GM12801 (cell line): ENCODE results near the gene SMCO4.

Experiments used
- CTCF ChIP-seq: IDR thresholded peaks from one replicate; pipeline ENCODE4 v1.5.1; 2011; ENCODE audit warnings: control low read depth; ENCODE audit not compliant: insufficient read length; ENCODE audit errors: extremely low read depth

The SMCO4 gene

DNA sequence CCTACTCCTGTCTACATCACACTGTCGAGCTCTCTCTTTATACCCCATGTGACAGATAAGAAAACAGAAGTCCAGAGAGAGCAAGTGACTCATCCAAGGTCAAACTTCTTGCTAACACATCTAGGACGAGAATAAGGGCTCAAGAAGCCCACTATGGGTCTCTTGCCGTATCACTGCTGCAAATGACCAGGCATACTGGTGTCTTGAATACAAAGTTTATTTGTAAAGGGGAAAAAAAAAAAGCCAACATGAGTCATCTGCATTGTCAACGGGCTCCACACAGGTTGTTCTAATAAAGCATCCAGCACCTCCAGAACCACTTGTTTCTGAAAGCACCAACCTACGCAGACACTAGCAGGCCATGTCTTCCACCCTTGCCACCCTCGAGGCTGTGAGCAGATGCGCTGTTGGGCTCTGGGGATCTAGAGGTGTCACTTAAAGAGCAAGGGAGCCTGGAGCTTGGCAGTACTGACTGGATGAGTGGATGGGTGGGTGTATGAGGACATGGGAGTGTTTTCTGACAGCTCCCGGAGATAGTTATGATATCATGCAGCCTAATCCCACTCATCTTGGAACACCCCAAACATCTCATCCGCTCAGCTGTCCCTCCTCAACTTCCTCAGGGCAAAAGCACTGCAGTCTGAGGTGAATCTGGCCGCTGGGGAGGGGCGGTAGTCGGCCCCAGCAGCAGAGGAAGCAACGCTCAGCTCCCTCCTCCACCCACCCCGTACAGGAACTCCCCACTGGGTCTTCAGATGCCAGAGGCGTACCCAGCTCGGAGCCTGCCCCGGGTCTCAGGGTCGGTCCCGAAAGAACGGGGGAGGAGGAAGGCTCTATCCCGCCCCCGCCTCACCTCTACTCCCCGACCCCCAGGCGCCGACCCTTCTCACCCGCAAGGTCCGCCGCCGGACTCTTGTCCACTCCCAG is 1.0 kb downstream of the SMCO4 start:
- TF ChIP-seq CTCF, result no peak

- TF ChIP-seq CTCF, result no peak
Observed at GRCh38 chr11:93540896-93541553, 2.2 kb downstream of the SMCO4 start.

GRCh38 chr11:93540337-93540736 is 2.9 kb downstream of the SMCO4 start:
- TF ChIP-seq CTCF, result no peak

DNA sequence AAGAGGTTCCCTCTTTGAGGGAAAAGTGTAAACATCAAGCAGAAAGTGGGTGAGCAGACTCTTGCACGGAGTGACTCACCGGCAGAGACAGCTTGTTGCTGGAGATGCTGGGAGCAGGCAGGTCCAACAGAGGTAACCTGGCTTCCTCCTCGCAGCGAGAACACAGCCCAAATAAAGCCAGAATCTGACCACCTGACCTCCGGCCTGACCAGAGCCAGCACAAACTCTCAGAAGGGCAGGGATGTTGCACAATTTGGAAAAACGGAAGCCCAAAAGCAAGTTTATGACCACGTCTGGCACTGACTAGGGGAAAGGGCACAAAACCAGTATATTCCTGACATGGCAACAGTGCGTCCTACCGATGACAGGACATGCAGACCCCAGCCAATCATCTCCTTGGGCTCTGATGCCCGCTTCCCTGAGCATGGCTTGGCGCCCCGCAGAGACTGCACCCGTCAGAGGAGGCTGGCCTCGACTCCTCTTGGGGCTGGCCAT is 5.4 kb downstream of the SMCO4 start:
- TF ChIP-seq CTCF, result no peak

DNA sequence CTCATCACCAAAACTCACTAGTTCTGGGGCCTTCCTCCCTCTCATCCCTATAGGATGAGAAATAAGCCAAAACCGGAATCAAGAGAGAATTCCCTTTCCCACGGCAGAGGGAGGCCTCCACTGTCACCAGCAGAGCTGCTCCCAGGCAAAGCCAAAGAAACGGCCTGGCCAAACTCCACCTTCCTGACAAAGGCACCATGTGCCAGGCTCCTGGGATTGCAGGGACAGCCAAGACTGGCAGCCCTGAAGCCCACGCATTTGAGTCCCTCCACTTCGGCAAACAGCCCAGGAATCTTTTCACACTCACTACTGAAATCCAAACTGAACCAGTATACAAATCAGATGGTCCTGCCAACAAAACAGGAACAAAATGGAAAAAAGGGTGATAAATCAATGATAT is 6.1 kb downstream of the SMCO4 start:
- TF ChIP-seq CTCF, result no peak

DNA sequence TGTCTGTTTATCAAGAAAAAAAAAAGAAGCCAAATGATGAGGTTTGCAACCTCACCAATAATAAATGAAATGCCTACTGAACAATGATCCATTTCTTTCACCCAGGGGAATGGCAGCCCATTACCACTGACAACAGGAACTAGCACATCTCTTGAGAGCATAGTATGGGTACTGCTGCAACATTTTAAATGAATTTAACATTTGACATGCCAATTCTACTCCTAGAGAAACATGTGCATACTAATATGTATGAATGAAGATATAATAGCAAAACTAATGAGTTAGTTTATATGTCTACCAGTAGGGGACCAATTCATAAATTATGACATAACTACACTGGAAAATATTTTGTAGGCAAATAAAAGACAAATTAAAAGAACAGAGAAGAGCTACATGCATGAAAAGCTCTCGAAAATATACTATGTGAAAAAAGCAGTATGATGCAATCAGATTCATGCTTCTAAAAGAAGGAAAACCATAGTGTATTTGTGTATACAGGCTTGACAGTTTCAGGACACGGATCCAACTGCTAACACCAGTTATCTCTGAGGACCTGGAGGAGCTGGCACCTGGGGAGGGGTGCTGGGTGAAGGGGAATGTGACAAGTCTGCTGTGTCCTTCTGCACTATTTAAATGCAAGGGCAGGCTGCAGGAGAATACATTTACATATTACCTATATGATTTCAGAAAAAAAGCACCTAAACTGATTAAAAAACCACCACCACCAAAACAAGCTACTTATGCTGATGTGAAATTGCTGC is 6.9 kb downstream of the SMCO4 start:
- TF ChIP-seq CTCF, result no peak

GRCh38 chr11:93532806-93533205 is 10.4 kb downstream of the SMCO4 start:
- TF ChIP-seq CTCF, result no peak
